Activated naive CD4-positive, alpha-beta T cell treated with anti-CD3 and anti-CD28 coated beads, Interleukin-2, amount 10 ng/mL, durations not matched to agents 7 days and 5 days (primary cell): Measurements from ENCODE around the gene CCDC63.

ENCODE experiments used
- CTCF ChIA-PET: fragments of 350-600 bp; sonication (Branson Sonifier 250); formaldehyde crosslinking; loops from one replicate; lab custom pipeline; 2021; ENCODE audit warnings: antibody characterized with exemption; lab: Charles Lee
- DNase-seq: peaks from one replicate; pipeline ENCODE4 v3.0.0-alpha.2; 2020
- H3K27ac Mint-ChIP-seq: one replicate; pipeline ENCODE4 v1.8.0; 2021; ENCODE audit warnings: mild to moderate bottlenecking, moderate library complexity, mixed read lengths
- H3K27me3 Mint-ChIP-seq: one replicate; pipeline ENCODE4 v1.8.0; 2021; ENCODE audit warnings: mild to moderate bottlenecking, mixed read lengths
- H3K36me3 Mint-ChIP-seq: one replicate; pipeline ENCODE4 v1.8.0; 2021; ENCODE audit warnings: mixed read lengths
- H3K4me1 Mint-ChIP-seq: one replicate; pipeline ENCODE4 v1.8.0; 2021; ENCODE audit warnings: mixed read lengths
- H3K4me3 Mint-ChIP-seq: one replicate; pipeline ENCODE4 v1.8.0; 2021; ENCODE audit warnings: mild to moderate bottlenecking, moderate library complexity, mixed read lengths
- H3K9me3 Mint-ChIP-seq: one replicate; pipeline ENCODE4 v1.8.0; 2021; ENCODE audit warnings: mixed read lengths

CCDC63 gene

DNA sequence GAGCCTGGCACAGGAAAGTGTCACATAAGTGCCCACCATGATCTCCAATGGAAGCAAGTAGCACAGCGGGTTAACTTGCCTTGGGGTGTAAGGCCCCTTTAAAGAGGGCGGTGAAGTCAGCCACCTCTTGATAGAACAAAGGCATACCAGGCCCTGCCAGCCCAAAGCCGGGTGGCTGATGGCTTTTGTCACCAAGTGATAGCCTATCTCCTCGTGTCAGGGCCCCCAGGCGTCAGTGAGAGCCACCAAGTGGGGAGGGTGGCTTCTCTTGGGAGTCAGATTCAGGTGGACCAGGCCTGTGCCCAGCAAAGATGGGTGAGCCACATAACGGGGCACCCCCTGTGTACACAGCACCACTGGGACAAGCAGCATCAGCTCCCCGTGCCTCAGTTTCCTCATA is 81.9 kb downstream of the CCDC63 start:
- no peak overlapping the region for H3K27ac Mint-ChIP-seq
- no peak for DNase-seq
- peaks cover 9% of the 10 kb centered on the region for H3K27me3 Mint-ChIP-seq
- no peak overlapping the region for H3K4me3 Mint-ChIP-seq
- H3K9me3 Mint-ChIP-seq = no peaks in the 10 kb centered on the region
- no peaks in the 10 kb centered on the region for H3K4me1 Mint-ChIP-seq
- CTCF ChIA-PET = interaction anchor here (1.2 kb wide), 1 partner anchor 386 kb away, joined by 3 read pairs; no protein-coding TSS in a partner anchor
- no peaks in the 10 kb centered on the region for H3K36me3 Mint-ChIP-seq

DNA sequence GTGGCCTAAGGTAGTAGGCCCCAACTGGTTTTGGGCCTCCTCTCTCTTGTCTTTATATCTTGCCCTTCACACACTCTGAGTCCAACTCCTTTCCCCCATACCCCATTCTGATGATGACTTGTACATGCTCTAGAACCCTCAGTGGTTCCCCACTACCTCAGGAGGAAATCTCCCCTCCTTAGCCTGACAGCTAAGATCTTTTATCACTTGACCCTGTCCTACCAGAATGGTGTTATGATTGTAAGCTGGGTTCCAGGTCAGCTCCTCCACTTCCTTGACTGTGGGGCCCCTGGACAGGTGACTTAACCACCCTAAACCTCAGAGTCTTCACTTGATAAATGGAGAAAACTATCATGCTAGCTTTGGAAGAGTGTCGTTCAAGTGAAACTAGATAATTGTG is 83.0 kb downstream of the CCDC63 start:
- no peaks in the 10 kb centered on the region for H3K4me1 Mint-ChIP-seq

GRCh38 chr12:110930348-110931314 is 83.8 kb downstream of the CCDC63 start:
- H3K27me3 Mint-ChIP-seq = peaks cover 12% of the 10 kb centered on the region
- no peaks in the 10 kb centered on the region for H3K4me1 Mint-ChIP-seq
- no peak for DNase-seq
- no peaks in the 10 kb centered on the region for H3K36me3 Mint-ChIP-seq
- no peak overlapping the region for H3K4me3 Mint-ChIP-seq
- CTCF ChIA-PET = interaction anchor here (0.9 kb wide), 1 partner anchor 12 kb away, joined by 4 read pairs; no protein-coding TSS in a partner anchor
- no peak overlapping the region for H3K27ac Mint-ChIP-seq
- H3K9me3 Mint-ChIP-seq = no peaks in the 10 kb centered on the region

More for the DNA sequence above, 83.0 kb downstream of the CCDC63 start:
- Mint-ChIP-seq H3K27ac (no peak overlapping the region), H3K27me3 (peaks cover 9% of the 10 kb centered on the region), H3K36me3 (no peaks in the 10 kb centered on the region), H3K9me3 (no peaks in the 10 kb centered on the region), H3K4me3 (no peak overlapping the region)
- CTCF ChIA-PET = no interaction called here
- DNase-seq = no peak

DNA sequence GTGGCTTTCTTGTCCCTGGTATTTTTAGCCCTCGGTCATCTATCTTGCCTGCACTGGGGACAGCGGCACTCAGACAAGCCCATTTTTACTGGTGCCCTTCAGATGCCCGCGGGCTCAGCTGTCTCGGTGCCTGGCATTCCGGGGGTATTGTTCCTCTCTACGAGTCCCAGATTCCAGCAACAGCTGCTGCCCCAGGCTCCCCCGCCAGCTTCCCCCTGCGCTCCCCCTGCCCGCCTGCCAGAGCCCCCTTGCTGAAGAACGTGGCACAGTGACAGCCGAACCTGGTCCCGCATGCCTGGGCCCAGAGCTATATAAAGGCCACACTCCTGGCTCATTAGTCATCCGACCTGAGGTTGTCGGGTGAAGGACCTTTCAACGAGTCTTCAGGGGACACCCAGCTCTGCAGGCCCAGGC is 84.5 kb downstream of the CCDC63 start:
- Mint-ChIP-seq H3K9me3 (no peaks in the 10 kb centered on the region), H3K27ac (no peak overlapping the region), H3K4me1 (no peaks in the 10 kb centered on the region), H3K4me3 (no peak overlapping the region), H3K27me3 (peaks cover 8% of the 10 kb centered on the region), H3K36me3 (no peaks in the 10 kb centered on the region)
- CTCF ChIA-PET = interaction anchor here (0.9 kb wide), 1 partner anchor 11 kb away, joined by 4 read pairs; no protein-coding TSS in a partner anchor
- no peak for DNase-seq

GRCh38 chr12:110932046-110932445 is 85.3 kb downstream of the CCDC63 start:
- Mint-ChIP-seq H3K27ac (no peak overlapping the region), H3K4me1 (peaks cover 1% of the 10 kb centered on the region), H3K4me3 (no peak overlapping the region), H3K36me3 (no peaks in the 10 kb centered on the region), H3K27me3 (peaks cover 13% of the 10 kb centered on the region), H3K9me3 (no peaks in the 10 kb centered on the region)
- CTCF ChIA-PET = no interaction called here
- no peak for DNase-seq

GRCh38 chr12:110933326-110933974 is 86.7 kb downstream of the CCDC63 start:
- CTCF ChIA-PET = no interaction called here
- Mint-ChIP-seq H3K27me3 (peaks cover 17% of the 10 kb centered on the region), H3K27ac (no peak overlapping the region), H3K4me1 (peaks cover 5% of the 10 kb centered on the region), H3K36me3 (no peaks in the 10 kb centered on the region), H3K9me3 (no peaks in the 10 kb centered on the region), H3K4me3 (no peak overlapping the region)
- DNase-seq = no peak

DNA sequence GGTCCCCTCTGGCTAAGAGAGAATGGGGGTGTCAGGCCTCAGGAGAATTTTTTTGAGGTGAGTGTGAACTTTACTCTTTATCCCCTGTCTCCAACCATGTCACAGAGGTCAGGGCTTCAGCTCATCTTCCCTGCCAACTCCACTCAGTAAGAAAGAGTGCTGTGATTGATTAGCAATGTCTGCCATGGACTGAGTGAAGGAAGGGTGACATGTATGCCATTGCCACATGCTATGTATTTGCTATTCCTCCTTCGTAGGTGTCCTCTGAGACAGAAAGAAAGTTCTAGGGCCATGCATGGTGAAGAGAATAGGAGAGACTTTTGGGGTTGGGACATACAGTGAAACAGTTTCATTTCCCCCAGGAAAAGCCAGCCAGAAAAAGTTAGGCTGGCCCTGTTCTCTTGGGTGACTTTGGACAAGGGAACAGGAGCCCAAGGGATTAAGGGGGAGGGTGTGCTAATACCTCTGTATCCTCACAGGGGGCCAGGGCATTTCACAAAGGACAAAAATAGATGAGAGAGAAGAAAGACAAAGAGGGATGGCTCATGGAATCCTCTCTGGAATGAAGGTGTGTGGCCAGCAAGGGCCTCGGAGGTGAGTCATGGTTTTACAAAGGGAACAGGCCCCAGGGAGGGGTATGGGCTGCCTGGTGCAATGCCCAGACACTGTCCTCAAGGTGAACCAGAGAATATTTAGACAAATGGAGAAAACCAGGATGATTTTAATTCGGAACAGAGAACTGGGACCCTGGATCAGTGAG is 87.5 kb downstream of the CCDC63 start:
- Mint-ChIP-seq H3K4me3 (no peak overlapping the region), H3K27me3 (peaks cover 17% of the 10 kb centered on the region), H3K9me3 (no peaks in the 10 kb centered on the region), H3K27ac (peak overlapping the region; percentile 33), H3K4me1 (peaks cover 5% of the 10 kb centered on the region), H3K36me3 (no peaks in the 10 kb centered on the region)
- DNase-seq = no peak
- CTCF ChIA-PET = no interaction called here

DNA sequence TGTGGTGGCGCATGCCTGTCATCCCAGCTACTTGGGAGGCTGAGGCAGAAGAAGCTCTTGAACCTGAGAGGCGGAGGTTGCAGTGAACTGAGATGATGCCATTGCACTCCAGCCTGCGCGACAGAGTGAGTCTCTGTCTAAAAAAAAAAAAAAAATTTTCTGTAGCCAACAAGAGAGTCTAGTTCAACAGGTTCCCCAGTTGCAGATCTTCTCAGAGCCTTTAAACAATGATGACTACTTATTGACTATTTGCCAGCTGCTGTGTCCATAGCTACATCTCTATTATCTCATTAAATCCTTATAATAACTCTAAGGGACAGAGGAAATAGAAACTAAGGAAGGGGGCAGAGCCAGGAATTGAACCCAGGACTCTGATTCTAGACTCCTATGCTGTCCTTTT is 88.8 kb downstream of the CCDC63 start:
- Mint-ChIP-seq H3K36me3 (no peaks in the 10 kb centered on the region), H3K4me1 (peaks cover 5% of the 10 kb centered on the region), H3K27ac (no peak overlapping the region), H3K27me3 (peaks cover 17% of the 10 kb centered on the region), H3K4me3 (no peak overlapping the region), H3K9me3 (no peaks in the 10 kb centered on the region)
- DNase-seq = no peak
- CTCF ChIA-PET = interaction anchor here (0.7 to 0.9 kb wide), 2 partner anchors 13 to 178 kb away, joined by 3 read pairs; no protein-coding TSS in a partner anchor

- Mint-ChIP-seq H3K9me3 (no peaks in the 10 kb centered on the region), H3K27me3 (peaks cover 22% of the 10 kb centered on the region), H3K36me3 (no peaks in the 10 kb centered on the region), H3K4me3 (no peak overlapping the region), H3K4me1 (peaks cover 5% of the 10 kb centered on the region), H3K27ac (no peak overlapping the region)
- no peak for DNase-seq
- CTCF ChIA-PET = interaction anchor here (0.9 to 2.1 kb wide), 5 partner anchors 9 to 332 kb away, joined by 3 to 7 read pairs (median 4); no protein-coding TSS in a partner anchor
Observed at GRCh38 chr12:110936367-110937103, 89.7 kb downstream of the CCDC63 start.

DNA sequence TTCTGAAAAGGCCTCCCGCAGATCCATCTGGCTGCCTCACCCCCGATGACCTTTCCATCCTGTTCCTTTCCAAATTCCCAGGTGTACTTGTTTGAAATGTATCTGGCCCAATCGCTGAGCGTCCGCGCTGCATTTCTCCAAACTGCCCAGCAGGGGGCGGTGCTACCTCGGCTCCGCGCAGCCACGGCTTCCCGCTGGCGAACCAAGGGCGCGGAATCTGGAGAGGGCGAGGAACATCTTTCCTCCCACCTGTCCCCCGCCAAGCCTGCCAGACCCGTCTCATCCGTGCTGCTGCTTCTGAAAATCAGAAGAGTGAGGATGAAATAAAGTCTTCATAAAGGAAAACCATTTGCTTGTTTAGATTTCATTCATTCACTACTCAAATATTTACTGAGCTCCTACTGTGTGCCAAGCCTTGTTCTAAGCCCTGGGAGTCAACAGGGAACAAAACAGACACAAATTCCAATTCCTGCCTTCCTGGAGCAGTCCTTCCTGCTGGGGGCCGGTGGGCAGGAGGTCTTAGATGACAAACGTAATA is 90.4 kb downstream of the CCDC63 start:
- CTCF ChIA-PET = interaction anchor here (0.6 to 2.1 kb wide), 9 partner anchors 9 to 1257 kb away, joined by 3 to 7 read pairs (median 3); no protein-coding TSS in a partner anchor
- Mint-ChIP-seq H3K9me3 (no peaks in the 10 kb centered on the region), H3K4me3 (no peak overlapping the region), H3K27me3 (peaks cover 25% of the 10 kb centered on the region), H3K4me1 (peaks cover 5% of the 10 kb centered on the region), H3K36me3 (no peaks in the 10 kb centered on the region), H3K27ac (no peak overlapping the region)
- peak; percentile 63 for DNase-seq

- Mint-ChIP-seq H3K4me1 (peaks cover 5% of the 10 kb centered on the region), H3K4me3 (no peak overlapping the region), H3K27ac (no peak overlapping the region), H3K27me3 (peaks cover 32% of the 10 kb centered on the region), H3K9me3 (no peaks in the 10 kb centered on the region), H3K36me3 (no peaks in the 10 kb centered on the region)
- DNase-seq = no peak
- CTCF ChIA-PET = no interaction called here
Observed at GRCh38 chr12:110940296-110940695, 93.5 kb downstream of the CCDC63 start.

- Mint-ChIP-seq H3K4me3 (no peak overlapping the region), H3K9me3 (no peaks in the 10 kb centered on the region), H3K4me1 (peaks cover 5% of the 10 kb centered on the region), H3K27ac (no peak overlapping the region), H3K36me3 (no peaks in the 10 kb centered on the region), H3K27me3 (peaks cover 26% of the 10 kb centered on the region)
- CTCF ChIA-PET = no interaction called here
- no peak for DNase-seq
Observed at GRCh38 chr12:110940933-110941332, 94.1 kb downstream of the CCDC63 start.

DNA sequence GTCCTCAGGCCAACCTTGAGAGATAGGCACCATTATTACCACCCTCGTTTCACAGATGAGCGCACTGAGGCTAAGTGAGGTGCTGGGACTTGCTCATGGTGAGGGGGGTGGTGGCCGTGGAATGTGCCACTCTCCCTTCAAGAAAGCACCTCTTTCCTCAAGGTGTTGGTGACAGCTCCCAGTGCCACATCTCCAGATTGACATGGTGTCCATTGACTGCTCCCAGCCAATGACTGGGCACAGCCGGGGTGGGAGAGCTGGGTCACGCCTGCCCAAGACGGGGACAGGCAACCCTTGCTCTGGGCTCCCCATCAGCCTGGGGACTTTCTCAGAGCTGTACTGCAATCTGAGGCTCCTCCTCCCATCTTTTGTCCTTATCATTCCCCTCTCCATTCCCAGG is 94.6 kb downstream of the CCDC63 start:
- peaks cover 5% of the 10 kb centered on the region for H3K4me1 Mint-ChIP-seq
- peaks cover 25% of the 10 kb centered on the region for H3K27me3 Mint-ChIP-seq
- no peak overlapping the region for H3K27ac Mint-ChIP-seq
- no peaks in the 10 kb centered on the region for H3K36me3 Mint-ChIP-seq
- DNase-seq = no peak
- H3K4me3 Mint-ChIP-seq = no peak overlapping the region
- CTCF ChIA-PET = no interaction called here
- peaks cover 1% of the 10 kb centered on the region for H3K9me3 Mint-ChIP-seq
